Thoracic aorta endothelial cell (primary cell): ENCODE results near the gene SETD2. TPM values are rescaled to one million over a fixed set of nuclear protein-coding genes. Genes with fewer than 3 reads are reported as not detected.

Experiments used
- small RNA-seq: library from RNA; depleted of rRNA; stranded (forward); fragments of <200 nt; gene quantifications from one replicate; pipeline ENCODE3, GENCODE V24; 2012
- total RNA-seq: library from RNA; depleted of rRNA; stranded (reverse); fragments of >200 nt; gene quantifications from 2 replicates; pipeline ENCODE4 v1.2.3, GENCODE V29; 2012

SETD2 gene
- total RNA-seq = 59.9 and 62.5 TPM in 2 replicates

GRCh38 chr3:47164007-47164881, at the start of gene SETD2:
Gene SETD2 (minus strand): TSS chr3:47164113. CDS start chr3:47163924, 189 bp downstream.

GRCh38 chr3:46978985-46979944, 184.6 kb downstream of the SETD2 start, which contains the start of gene NBEAL2:
Gene NBEAL2 (plus strand): TSS chr3:46979666. CDS start chr3:46979862, 196 bp downstream.

GRCh38 chr3:46976326-46977190, 187.4 kb downstream of the SETD2 start, which contains the start of gene CCDC12:
Gene CCDC12 (minus strand): TSS chr3:46976745. CDS start chr3:46976732, 13 bp downstream.

Small RNA genes lying within 50 kb of the gene (small RNA-seq; reads per million reads assigned to genes)
- gene MRPL57P3 = not detected

Other genes starting within 250 kb of the SETD2 start
- gene CCDC12, start 187.4 kb downstream of the SETD2 start, total RNA-seq = 30.4 and 33.4 TPM in 2 replicates
- gene NBEAL2, start 184.4 kb downstream of the SETD2 start, total RNA-seq = 75.9 and 82.9 TPM in 2 replicates
- 11.2 and 12.5 TPM in 2 replicates for gene KIF9, start 118.7 kb upstream of the SETD2 start, total RNA-seq
- 33.9 and 40.6 TPM in 2 replicates for gene KLHL18, start 118.8 kb upstream of the SETD2 start, total RNA-seq
- gene PTPN23, start 216.9 kb upstream of the SETD2 start, total RNA-seq = 26.2 and 32.6 TPM in 2 replicates